ENCODE measurements around the gene CFAP46. TPM values are rescaled to one million over a fixed set of nuclear protein-coding genes. Genes with fewer than 3 reads are reported as not detected.

The CFAP46 gene
- total RNA-seq, 2 donors from 2014 or later: 0.45 TPM; not detected in 1

- ATAC-seq: no peak
- H3K36me3 Mint-ChIP-seq: peaks cover 0 to 4% of the 10 kb centered on the region in 2 donors
- no peaks in the 10 kb centered on the region for H3K9me3 Mint-ChIP-seq
These were observed 127.1 kb downstream of the CFAP46 start for GRCh38 chr10:132815168-132815857.

GRCh38 chr10:132814469-132814856 lies 127.9 kb downstream of the CFAP46 start:
- no peak overlapping the region for H3K27ac Mint-ChIP-seq
- DNase-seq (ENCODE audit: low spot score in 2 of 2): no peak
- no peak for ATAC-seq
- no peaks in the 10 kb centered on the region for H3K9me3 Mint-ChIP-seq
- no peaks in the 10 kb centered on the region for H3K36me3 Mint-ChIP-seq

More at GRCh38 chr10:132815168-132815857, 127.1 kb downstream of the CFAP46 start:
- no peak for DNase-seq (ENCODE audit: low spot score in 2 of 2)
- H3K27ac Mint-ChIP-seq: no peak overlapping the region

- H3K27ac Mint-ChIP-seq: no peak overlapping the region
- DNase-seq (ENCODE audit: low spot score in 2 of 2) (no peak), ATAC-seq (no peak)
- no peaks in the 10 kb centered on the region for H3K9me3 Mint-ChIP-seq
- H3K36me3 Mint-ChIP-seq: no peaks in the 10 kb centered on the region
These were observed 128.6 kb downstream of the CFAP46 start for GRCh38 chr10:132813560-132814468.

- Mint-ChIP-seq H3K27ac (no peak overlapping the region), H3K36me3 (no peaks in the 10 kb centered on the region), H3K9me3 (no peaks in the 10 kb centered on the region)
- no peak for DNase-seq (ENCODE audit: low spot score in 2 of 2)
- ATAC-seq: no peak
These were observed 129.4 kb downstream of the CFAP46 start for GRCh38 chr10:132813001-132813401.

GRCh38 chr10:132812520-132812919 lies 129.8 kb downstream of the CFAP46 start:
- Mint-ChIP-seq H3K9me3 (no peaks in the 10 kb centered on the region), H3K27ac (no peak overlapping the region), H3K36me3 (no peaks in the 10 kb centered on the region)
- ATAC-seq (no peak), DNase-seq (ENCODE audit: low spot score in 2 of 2) (no peak)

GRCh38 chr10:132811891-132812481 lies 130.4 kb downstream of the CFAP46 start:
- ATAC-seq: no peak
- no peak for DNase-seq (ENCODE audit: low spot score in 2 of 2)
- Mint-ChIP-seq H3K9me3 (no peaks in the 10 kb centered on the region), H3K36me3 (no peaks in the 10 kb centered on the region), H3K27ac (no peak overlapping the region)

- no peak overlapping the region for H3K27ac Mint-ChIP-seq
These were observed 131.3 kb downstream of the CFAP46 start for GRCh38 chr10:132810807-132811700.

GRCh38 chr10:132810141-132810806 lies 132.1 kb downstream of the CFAP46 start:
- H3K27ac Mint-ChIP-seq: no peak overlapping the region
- H3K9me3 Mint-ChIP-seq: no peaks in the 10 kb centered on the region
- no peak for DNase-seq (ENCODE audit: low spot score in 2 of 2)
- no peak for ATAC-seq
- H3K36me3 Mint-ChIP-seq: no peaks in the 10 kb centered on the region

More at GRCh38 chr10:132810807-132811700, 131.3 kb downstream of the CFAP46 start:
- H3K36me3 Mint-ChIP-seq: no peaks in the 10 kb centered on the region
- no peak for ATAC-seq
- no peaks in the 10 kb centered on the region for H3K9me3 Mint-ChIP-seq
- DNase-seq (ENCODE audit: low spot score in 2 of 2): no peak

GRCh38 chr10:132809232-132810140 lies 132.9 kb downstream of the CFAP46 start:
- Mint-ChIP-seq H3K36me3 (no peaks in the 10 kb centered on the region), H3K27ac (no peak overlapping the region), H3K9me3 (no peaks in the 10 kb centered on the region)
- no peak for DNase-seq (ENCODE audit: low spot score in 2 of 2)
- no peak for ATAC-seq

GRCh38 chr10:132808383-132809231 lies 133.8 kb downstream of the CFAP46 start:
- no peak for DNase-seq (ENCODE audit: low spot score in 2 of 2)
- Mint-ChIP-seq H3K27ac (no peak overlapping the region), H3K36me3 (no peaks in the 10 kb centered on the region), H3K9me3 (no peaks in the 10 kb centered on the region)
- ATAC-seq: no peak

- ATAC-seq: no peak
- Mint-ChIP-seq H3K9me3 (no peaks in the 10 kb centered on the region), H3K27ac (no peak overlapping the region), H3K36me3 (no peaks in the 10 kb centered on the region)
- DNase-seq (ENCODE audit: low spot score in 2 of 2): no peak
These were observed 134.7 kb downstream of the CFAP46 start for GRCh38 chr10:132807621-132808049.

- H3K36me3 Mint-ChIP-seq: no peaks in the 10 kb centered on the region
- no peak overlapping the region for H3K27ac Mint-ChIP-seq
- ATAC-seq (no peak), DNase-seq (ENCODE audit: low spot score in 2 of 2) (no peak)
- no peaks in the 10 kb centered on the region for H3K9me3 Mint-ChIP-seq
These were observed 135.8 kb downstream of the CFAP46 start for GRCh38 chr10:132806561-132807003.

- no peak overlapping the region for H3K27ac Mint-ChIP-seq
- no peaks in the 10 kb centered on the region for H3K9me3 Mint-ChIP-seq
- no peak for DNase-seq (ENCODE audit: low spot score in 2 of 2)
These were observed 136.3 kb downstream of the CFAP46 start for GRCh38 chr10:132806110-132806509.

GRCh38 chr10:132805599-132805998 lies 136.8 kb downstream of the CFAP46 start:
- no peak for DNase-seq (ENCODE audit: low spot score in 2 of 2)
- Mint-ChIP-seq H3K9me3 (no peaks in the 10 kb centered on the region), H3K27ac (no peak overlapping the region), H3K36me3 (no peaks in the 10 kb centered on the region)
- no peak for ATAC-seq

More at GRCh38 chr10:132806110-132806509, 136.3 kb downstream of the CFAP46 start:
- no peaks in the 10 kb centered on the region for H3K36me3 Mint-ChIP-seq
- no peak for ATAC-seq
